Vagina (tissue), 2 donors: ENCODE measurements around the gene ZNF248. TPM values are rescaled to one million over a fixed set of nuclear protein-coding genes. Genes with fewer than 3 reads are reported as not detected.

Experiments
- DNase-seq, 2 donors: peaks; one replicate each; pipeline ENCODE4 v3.0.0-alpha.2; 2017; ENCODE audit errors: extremely low spot score in 2 of 2
- H3K27ac ChIP-seq: fragments of 200-600 bp; sonication (generic); one replicate; pipeline ENCODE4 v1.5.1; 2019
- H3K27me3 ChIP-seq: fragments of 200-600 bp; sonication (generic); one replicate; pipeline ENCODE4 v1.5.1; 2019
- H3K36me3 ChIP-seq, 2 donors: fragments of 200-600 bp; sonication (generic); one replicate each; pipeline ENCODE4 v1.5.1; 2017 to 2019
- H3K4me1 ChIP-seq: fragments of 200-600 bp; sonication (generic); one replicate; pipeline ENCODE4 v1.5.1; 2019
- H3K4me3 ChIP-seq, 2 donors: fragments of 200-600 bp; sonication (generic); 1 replicate in 1 of 2; 2 replicates in 1 of 2; pipeline ENCODE4 v1.5.1; 2016 to 2019
- H3K9me3 ChIP-seq: fragments of 200-600 bp; sonication (generic); one replicate; pipeline ENCODE4 v1.5.1; 2019
- POLR2A ChIP-seq, 2 donors: fragments of 450-650 bp; IDR thresholded peaks; one replicate each; pipeline ENCODE4 v1.6.1; 2017; ENCODE audit warnings: antibody characterized with exemption in 2 of 2, mild to moderate bottlenecking in 2 of 2, moderate library complexity in 2 of 2
- POLR2AphosphoS5 ChIP-seq, 2 donors: sonication (generic); formaldehyde crosslinking; IDR thresholded peaks; one replicate each; pipeline ENCODE4 v1.9.0; 2017; ENCODE audit warnings: antibody characterized with exemption in 2 of 2, mild to moderate bottlenecking in 2 of 2, low read depth in 1 of 2; ENCODE audit not compliant: insufficient read depth in 1 of 2
- intact Hi-C: fragments of 100-400 bp; cut with DNase I; formaldehyde crosslinking; loops from one replicate; pipeline ENCODE4 v1.15.1; 2023
- total RNA-seq: library from RNA; depleted of rRNA; stranded (reverse); fragments of >200 nt; gene quantifications from one replicate; pipeline ENCODE4 v1.2.3, GENCODE V29; 2016
- TF ChIP-seq, protein P1 (sequence below), 3 experiments: fragments of 450-650 bp in 2 of 3; fragments of 200-600 bp in 1 of 3; sonication (generic) in 1 of 3; IDR thresholded peaks; one replicate each; pipeline ENCODE4 v1.5.1; 2017 to 2019; ENCODE audit warnings: antibody characterized with exemption in 3 of 3, mild to moderate bottlenecking in 2 of 3, moderate library complexity in 2 of 3

The ZNF248 gene
- total RNA-seq, 1 donor from 2014 or later, result 17.7 TPM

DNA sequence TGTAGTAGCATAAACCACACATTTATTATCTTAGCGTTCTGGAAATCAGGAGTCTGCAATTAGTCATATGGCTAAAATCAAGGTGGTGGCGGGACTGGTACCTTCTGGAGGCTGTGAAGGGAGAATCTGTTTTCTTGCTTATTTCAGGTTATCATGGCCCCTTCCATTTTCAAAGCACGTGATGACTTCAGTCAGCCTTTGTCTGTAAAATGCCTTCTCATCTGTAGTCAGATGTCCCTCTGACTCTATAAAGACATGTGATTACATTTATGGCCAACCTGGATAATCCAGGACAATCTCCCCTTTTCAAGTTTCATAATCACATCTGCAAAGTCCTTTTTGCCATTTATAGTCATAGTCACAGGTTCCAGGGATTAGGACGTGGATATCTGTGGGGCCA is 15.5 kb upstream of the ZNF248 start:
- no peaks in the 10 kb centered on the region for H3K27me3 ChIP-seq
- no peaks in the 10 kb centered on the region for H3K36me3 ChIP-seq
- H3K4me1 ChIP-seq, result no peaks in the 10 kb centered on the region
- intact Hi-C loops, result no loop called here
- H3K27ac ChIP-seq, result no peak overlapping the region
- no peak for DNase-seq
- no peaks in the 10 kb centered on the region for H3K9me3 ChIP-seq
- H3K4me3 ChIP-seq, result no peak overlapping the region
- TF ChIP-seq POLR2AphosphoS5 (IDR thresholded peaks at IDR 0.05; ENCODE audit: insufficient read depth in 1 of 2, low read depth in 1 of 2), result no peak
- TF ChIP-seq POLR2A (IDR thresholded peaks at IDR 0.05), result no peak
- TF ChIP-seq, protein P1, sequence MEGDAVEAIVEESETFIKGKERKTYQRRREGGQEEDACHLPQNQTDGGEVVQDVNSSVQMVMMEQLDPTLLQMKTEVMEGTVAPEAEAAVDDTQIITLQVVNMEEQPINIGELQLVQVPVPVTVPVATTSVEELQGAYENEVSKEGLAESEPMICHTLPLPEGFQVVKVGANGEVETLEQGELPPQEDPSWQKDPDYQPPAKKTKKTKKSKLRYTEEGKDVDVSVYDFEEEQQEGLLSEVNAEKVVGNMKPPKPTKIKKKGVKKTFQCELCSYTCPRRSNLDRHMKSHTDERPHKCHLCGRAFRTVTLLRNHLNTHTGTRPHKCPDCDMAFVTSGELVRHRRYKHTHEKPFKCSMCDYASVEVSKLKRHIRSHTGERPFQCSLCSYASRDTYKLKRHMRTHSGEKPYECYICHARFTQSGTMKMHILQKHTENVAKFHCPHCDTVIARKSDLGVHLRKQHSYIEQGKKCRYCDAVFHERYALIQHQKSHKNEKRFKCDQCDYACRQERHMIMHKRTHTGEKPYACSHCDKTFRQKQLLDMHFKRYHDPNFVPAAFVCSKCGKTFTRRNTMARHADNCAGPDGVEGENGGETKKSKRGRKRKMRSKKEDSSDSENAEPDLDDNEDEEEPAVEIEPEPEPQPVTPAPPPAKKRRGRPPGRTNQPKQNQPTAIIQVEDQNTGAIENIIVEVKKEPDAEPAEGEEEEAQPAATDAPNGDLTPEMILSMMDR (IDR thresholded peaks at IDR 0.05), result no peak

DNA sequence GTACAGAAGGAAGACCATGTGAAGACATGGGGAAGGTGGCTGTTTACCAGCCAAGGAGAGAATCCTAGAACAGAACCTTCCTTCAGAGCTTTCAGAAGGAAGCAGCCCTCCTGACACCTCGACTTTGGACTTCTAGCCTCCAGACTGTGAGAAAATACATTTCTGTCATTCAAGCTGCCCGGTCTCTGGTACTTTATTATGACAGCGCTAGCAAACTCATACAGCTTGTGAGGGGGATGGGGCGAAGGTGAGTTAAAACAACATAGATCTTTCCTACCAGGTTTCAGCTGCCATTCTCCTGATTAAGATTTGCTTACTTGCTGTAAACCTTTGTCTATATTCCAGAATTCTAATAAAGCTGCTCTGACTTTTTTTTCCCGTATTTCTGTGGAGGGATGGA is 14.9 kb upstream of the ZNF248 start:
- intact Hi-C loops, result no loop called here
- Histone ChIP-seq H3K36me3 (no peaks in the 10 kb centered on the region), H3K4me3 (no peak overlapping the region), H3K4me1 (no peaks in the 10 kb centered on the region), H3K27me3 (no peaks in the 10 kb centered on the region), H3K9me3 (no peaks in the 10 kb centered on the region), H3K27ac (no peak overlapping the region)
- TF ChIP-seq POLR2A (IDR thresholded peaks at IDR 0.05) (no peak), POLR2AphosphoS5 (IDR thresholded peaks at IDR 0.05; ENCODE audit: insufficient read depth in 1 of 2, low read depth in 1 of 2) (no peak)
- TF ChIP-seq, protein P1 (IDR thresholded peaks at IDR 0.05), result no peak
- DNase-seq, result no peak

DNA sequence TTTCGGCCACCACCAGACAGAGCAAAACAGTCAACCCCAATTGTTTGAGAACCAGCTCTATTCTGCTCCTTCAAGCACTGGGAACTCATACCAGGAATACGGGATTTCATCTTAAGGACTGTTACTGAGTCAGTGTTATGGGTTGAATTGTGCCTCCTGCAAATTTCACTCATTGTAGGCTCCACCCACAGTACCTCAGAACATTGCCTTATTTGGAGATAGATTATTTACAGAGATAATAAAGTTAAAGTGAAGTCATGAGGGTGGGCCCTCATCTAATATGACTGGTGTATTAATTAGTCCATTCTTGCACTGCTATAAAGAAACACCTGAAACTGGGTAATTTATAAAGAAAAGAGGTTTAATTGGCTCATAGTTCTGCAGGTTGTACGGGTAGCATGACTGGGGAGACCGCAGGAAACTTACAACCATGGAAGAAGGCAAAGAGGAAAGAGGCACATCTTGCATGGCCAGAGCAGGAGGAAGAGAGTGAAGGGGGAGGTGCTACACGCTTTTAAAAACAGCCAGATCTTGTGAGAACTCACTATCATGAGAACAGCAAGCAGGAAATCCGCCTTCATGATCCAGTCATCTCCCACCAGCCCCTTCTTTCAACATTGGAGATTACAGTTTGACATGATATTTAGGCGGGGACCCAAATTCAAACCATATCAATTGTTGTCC is 14.3 kb upstream of the ZNF248 start:
- H3K4me3 ChIP-seq, result no peak overlapping the region
- H3K4me1 ChIP-seq, result no peaks in the 10 kb centered on the region
- H3K36me3 ChIP-seq, result no peaks in the 10 kb centered on the region
- H3K27me3 ChIP-seq, result no peaks in the 10 kb centered on the region
- intact Hi-C loops, result no loop called here
- DNase-seq, result no peak
- H3K9me3 ChIP-seq, result no peaks in the 10 kb centered on the region
- no peak for TF ChIP-seq POLR2A (IDR thresholded peaks at IDR 0.05)
- TF ChIP-seq POLR2AphosphoS5 (IDR thresholded peaks at IDR 0.05; ENCODE audit: insufficient read depth in 1 of 2, low read depth in 1 of 2), result no peak
- no peak overlapping the region for H3K27ac ChIP-seq

- DNase-seq, result no peak
- H3K9me3 ChIP-seq, result no peaks in the 10 kb centered on the region
- H3K4me3 ChIP-seq, result no peak overlapping the region
- H3K4me1 ChIP-seq, result no peaks in the 10 kb centered on the region
- intact Hi-C loops, result no loop called here
- TF ChIP-seq POLR2AphosphoS5 (IDR thresholded peaks at IDR 0.05; ENCODE audit: insufficient read depth in 1 of 2, low read depth in 1 of 2) (no peak), POLR2A (IDR thresholded peaks at IDR 0.05) (no peak)
- TF ChIP-seq, protein P1 (IDR thresholded peaks at IDR 0.05), result no peak
- H3K27ac ChIP-seq, result no peak overlapping the region
- no peaks in the 10 kb centered on the region for H3K27me3 ChIP-seq
- H3K36me3 ChIP-seq, result no peaks in the 10 kb centered on the region
These were observed 13.7 kb upstream of the ZNF248 start for GRCh38 chr10:37871143-37871542.

DNA sequence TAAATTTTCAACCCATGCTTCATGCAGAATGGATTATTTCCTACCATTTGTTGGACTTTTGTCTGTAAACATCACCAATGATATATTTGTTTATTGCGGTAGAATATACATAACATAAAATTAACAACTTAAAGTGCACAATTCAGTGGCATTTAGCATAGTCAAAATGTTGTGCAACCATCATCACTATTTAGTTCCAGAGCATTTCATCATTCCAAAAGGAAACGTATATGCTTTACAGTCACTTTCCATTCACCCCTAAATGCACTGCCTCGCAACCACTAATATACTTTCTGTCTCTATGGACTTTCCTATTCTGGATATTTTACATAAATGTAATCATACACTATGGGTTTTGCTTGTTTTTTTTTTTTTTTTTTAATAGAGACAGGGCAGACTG is 11.4 kb upstream of the ZNF248 start:
- intact Hi-C loops, result no loop called here
- no peaks in the 10 kb centered on the region for H3K27me3 ChIP-seq
- no peak for TF ChIP-seq POLR2A (IDR thresholded peaks at IDR 0.05)
- TF ChIP-seq, protein P1 (IDR thresholded peaks at IDR 0.05), result no peak
- TF ChIP-seq POLR2AphosphoS5 (IDR thresholded peaks at IDR 0.05; ENCODE audit: insufficient read depth in 1 of 2, low read depth in 1 of 2), result no peak
- no peaks in the 10 kb centered on the region for H3K4me1 ChIP-seq
- no peaks in the 10 kb centered on the region for H3K9me3 ChIP-seq
- DNase-seq, result no peak
- H3K36me3 ChIP-seq, result no peaks in the 10 kb centered on the region
- H3K4me3 ChIP-seq, result no peak overlapping the region
- H3K27ac ChIP-seq, result no peak overlapping the region
